ENCODE results near the gene BANK1.

Gene BANK1

GRCh38 chr4:101967697-101968346, 177.3 kb downstream of the BANK1 start:
- no peak for DNase-seq

DNA sequence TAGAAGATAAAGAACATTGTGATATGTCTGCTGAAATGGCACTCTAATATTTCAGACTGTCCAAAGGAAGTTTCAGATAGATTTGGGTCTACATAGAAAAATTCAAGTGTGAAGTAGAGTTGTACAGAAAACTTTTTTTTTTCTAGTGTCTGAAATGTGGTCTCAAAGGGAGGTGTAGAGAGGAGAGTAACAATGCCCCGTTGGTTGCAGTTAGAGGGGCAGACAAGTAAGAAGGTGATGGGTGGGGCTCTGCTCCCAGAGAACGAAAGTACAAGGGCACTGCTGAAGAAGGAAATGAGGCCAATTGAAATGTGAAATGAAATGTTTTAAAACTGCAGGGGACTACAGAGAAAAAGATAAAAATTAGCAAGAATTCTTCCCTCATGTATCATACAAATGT, 177.8 kb downstream of the BANK1 start:
- DNase-seq: no peak

GRCh38 chr4:101969965-101970364, 179.4 kb downstream of the BANK1 start:
- no peak for DNase-seq

DNA sequence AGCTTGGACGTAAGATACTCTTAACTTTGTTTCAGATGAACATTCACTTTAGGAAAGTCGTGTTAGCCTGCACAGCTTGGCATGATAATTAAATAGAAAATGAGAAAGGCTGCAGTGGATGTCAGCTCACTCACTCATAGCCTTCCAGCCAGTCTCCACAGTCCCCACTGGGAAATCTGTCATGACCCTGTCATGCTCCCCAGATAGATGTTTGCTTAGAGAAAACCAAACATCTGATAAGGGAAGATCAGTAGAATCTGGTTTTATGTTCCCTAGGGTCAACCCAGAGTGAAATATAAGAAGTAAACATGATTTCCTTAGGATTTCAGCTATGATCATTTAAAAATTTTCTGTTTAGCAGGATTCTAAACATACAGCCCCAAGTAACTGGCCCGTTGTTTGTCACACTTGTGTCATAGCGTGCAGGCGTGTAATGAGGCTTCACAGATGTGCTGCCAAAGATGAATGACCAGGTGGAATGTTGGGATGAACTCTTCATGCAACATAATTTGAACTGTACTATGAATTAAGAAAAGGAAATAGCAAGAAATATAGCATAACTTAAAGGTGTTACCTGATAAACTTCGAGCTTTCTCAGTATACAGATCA, 180.1 kb downstream of the BANK1 start:
- no peak for DNase-seq

- no peak for DNase-seq
Observed at GRCh38 chr4:101972791-101973190, 182.3 kb downstream of the BANK1 start.

DNA sequence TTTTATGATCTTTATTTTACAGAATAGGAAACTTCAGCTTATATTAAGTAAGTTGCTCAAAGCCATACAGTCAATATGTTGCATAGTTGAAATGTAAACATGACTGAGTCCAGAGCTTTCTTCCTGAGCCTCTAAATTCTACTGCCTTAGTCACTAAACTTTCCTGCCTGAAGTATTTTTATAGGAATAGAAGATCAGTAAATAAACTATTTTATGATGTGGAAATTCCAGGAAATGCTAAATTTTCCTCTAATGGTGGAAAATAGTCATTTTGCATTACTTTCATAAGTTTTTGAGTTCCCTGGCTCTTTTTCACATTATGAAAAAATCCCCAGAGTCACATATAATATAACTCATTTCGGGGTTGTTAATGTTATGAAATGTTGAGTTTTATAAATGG, 182.8 kb downstream of the BANK1 start:
- no peak for DNase-seq

GRCh38 chr4:101977076-101977475, 186.5 kb downstream of the BANK1 start:
- no peak for DNase-seq

DNA sequence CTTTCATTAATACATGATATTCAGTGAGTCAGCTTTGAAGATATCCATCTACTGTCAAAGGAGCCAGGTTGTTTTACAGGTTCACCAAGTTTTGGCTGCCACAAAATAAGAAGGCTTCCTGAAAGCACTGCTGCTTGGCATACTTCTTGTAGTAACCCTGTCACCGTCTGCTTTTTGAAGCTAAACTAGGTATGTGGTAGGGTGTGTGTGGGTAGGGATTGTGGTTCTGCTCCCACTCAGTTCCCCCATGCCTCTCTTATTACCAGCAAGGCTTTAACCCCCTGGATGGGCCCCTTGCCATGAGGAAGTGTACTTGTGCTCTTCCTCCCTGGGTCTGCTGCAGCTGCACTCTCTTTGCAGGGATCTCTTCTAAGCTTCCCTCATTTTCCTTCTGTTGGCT, 191.2 kb downstream of the BANK1 start:
- no peak for DNase-seq

- DNase-seq: no peak
Observed at GRCh38 chr4:101983835-101984234, 193.3 kb downstream of the BANK1 start.

DNA sequence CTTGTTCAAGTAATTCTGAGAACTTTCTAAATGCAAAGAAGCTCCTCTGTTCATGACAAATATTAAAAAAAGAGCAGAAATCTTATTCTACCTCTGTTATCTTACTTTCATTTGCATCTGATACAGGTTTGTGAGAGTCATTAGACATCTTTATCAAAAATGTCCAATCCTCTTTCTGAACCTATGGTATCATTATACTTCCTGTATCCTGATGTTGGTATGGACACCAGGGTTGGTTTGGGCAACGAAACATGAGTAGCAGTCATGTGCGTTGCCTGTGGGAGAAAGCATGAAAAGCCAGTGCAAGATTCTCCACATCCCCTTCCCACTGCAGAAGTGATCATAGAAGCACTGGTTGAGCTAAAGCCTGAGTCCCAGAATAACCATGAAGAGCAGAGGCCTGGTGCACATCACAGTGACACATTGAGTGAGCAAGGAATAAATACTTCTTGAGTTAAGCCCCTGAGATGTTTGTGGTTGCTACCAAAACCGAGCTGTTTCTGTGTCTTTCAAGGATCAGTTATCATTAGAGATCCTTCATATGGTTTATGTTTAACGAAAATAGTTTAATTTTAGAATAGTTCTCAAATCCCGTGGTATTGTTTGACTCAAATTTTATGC, 197.2 kb downstream of the BANK1 start:
- DNase-seq: no peak

GRCh38 chr4:101989551-101989950, 199.0 kb downstream of the BANK1 start:
- no peak for DNase-seq

GRCh38 chr4:101992446-101992845, 201.9 kb downstream of the BANK1 start:
- no peak for DNase-seq

DNA sequence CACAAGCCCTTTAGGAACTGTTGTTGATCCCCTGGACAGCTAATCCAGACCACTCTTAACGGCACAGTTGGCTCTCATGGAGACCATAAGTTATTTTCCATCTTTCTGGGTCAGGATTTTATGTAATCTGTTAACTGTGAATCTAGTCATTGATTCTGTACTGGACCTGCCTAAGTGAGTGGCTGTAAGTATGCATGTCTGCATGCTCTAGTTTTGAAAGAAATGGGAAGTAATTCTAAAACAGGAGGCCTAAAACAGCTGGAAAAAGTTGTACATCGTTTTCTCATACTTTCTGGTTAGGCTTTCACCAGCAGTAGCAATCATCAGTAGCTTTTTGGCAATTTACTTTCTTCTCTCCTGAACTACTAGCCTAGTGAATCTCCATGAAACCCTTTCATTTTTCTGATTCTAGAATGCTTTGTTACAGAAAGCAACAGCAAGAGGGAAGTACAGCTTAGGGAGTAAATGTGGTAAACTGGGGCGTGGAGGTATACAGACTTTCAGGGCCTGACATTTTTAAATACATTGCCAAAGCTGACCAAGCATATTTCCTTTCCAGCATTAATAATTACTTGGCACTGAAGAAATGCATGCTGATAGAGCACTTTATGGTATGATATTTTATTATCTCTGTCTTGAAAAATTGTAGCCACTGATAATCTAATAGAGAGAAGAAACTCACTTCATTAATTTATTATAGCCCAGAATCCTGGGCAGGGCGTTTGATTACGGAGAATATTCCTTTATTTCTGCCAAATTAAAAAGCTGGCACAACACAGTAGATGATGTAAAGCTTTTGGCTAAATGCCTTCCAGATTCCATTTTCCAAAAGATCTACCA, 202.7 kb downstream of the BANK1 start:
- no peak for DNase-seq

DNA sequence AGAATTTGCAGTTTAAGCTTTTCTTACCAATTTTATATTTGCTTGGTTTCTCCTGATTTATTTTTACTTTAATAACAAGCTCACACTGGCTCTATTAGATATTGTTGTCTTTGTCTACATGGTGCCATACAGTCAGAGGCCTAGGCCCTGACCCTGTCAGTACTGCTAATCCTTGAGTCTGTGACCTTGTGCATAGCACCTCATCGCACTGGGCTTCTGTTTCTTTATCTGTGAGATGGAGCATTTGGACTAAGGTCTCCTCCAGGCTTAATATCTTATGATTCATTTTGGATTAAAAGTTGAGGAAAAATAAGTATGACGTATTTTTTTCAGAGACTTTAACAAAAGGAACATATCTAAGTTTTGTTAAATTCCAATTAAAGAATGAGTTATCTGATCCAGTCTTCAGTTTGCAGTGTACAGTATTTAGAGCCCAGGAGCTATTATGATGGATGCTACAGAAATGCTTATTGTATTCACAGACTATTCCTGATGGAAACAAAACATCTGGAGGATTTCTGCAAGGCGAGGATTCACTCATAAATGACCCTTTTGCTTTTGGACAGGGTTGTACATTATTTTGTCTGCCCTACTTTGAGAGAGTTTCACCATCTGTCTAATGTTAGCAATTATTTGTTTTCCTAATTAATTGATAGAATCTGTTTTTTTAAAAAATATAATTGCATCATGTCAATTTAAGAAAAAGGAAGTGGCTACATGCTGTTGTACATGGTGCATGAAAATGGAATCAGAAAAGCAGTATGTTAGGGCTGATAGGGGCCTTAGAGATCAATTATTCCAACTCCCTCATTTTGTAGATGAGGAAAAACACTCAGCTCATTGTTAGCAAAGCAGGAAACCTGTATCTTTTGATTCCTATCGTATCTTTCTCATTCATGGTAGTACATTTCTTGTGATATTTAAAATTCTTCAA, 203.6 kb downstream of the BANK1 start:
- DNase-seq: no peak

GRCh38 chr4:102007959-102008425, 217.5 kb downstream of the BANK1 start:
- DNase-seq: no peak

DNA sequence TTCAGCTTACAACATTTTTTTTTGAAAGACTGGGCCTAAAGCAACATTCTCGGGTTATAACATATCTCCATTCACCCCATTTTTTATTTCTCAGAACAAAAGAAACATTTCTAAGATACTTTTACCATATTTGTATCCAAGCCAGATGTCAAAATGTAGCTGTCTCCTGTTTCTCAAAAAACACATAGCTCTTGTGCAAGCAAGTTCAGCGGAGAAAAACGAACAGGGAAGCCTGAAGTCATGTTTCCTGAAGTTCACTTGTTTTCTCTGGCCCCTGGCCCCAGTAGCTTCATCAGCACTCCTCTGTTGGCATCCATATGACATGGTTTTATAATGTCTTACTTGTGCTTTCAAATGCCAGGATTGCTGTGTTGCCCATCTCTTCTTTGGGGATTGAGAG, 218.2 kb downstream of the BANK1 start:
- no peak for DNase-seq

DNA sequence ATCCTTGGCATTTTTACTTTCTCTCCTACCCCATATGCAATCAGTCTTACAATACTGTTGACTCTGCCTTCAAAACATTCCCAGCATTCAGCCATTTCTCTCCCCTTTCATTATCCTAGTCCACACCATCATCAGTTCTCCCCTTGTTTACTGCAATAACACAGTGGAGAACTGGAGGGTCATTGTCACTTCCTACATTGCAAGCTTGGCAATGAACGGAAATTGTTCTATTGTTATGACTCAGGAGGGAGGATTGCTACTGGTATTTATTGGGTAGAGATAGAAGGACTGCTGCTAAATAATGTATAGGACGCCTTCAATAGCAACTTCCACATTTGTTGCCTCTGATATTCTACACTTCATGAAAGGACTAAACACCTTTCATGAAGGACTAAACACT, 231.8 kb downstream of the BANK1 start:
- DNase-seq: no peak

DNA sequence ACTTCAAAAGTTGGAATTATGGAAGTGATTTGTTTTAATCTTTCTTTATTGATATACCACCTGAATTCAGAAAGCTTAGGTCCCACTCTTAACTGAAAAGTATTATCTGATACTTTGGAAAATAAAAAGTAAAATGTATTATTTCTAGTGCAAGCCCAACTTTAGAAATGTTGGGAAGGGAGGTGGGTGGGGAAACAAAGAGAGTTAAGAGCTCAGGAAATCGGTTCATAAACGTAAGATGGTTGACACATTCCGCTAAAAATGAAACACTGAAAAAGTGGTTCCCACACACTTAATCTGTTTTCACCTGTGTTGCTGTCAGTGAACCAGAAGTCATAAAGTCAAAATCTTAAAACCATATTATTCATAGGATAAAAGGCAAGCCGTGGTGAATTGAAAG, 237.4 kb downstream of the BANK1 start:
- DNase-seq: no peak

- DNase-seq: no peak
Observed at GRCh38 chr4:102031406-102031805, 240.9 kb downstream of the BANK1 start.

GRCh38 chr4:102036016-102036415, 245.5 kb downstream of the BANK1 start:
- no peak for DNase-seq

- DNase-seq: no peak
Observed at GRCh38 chr4:102036619-102037376, 246.3 kb downstream of the BANK1 start.

DNA sequence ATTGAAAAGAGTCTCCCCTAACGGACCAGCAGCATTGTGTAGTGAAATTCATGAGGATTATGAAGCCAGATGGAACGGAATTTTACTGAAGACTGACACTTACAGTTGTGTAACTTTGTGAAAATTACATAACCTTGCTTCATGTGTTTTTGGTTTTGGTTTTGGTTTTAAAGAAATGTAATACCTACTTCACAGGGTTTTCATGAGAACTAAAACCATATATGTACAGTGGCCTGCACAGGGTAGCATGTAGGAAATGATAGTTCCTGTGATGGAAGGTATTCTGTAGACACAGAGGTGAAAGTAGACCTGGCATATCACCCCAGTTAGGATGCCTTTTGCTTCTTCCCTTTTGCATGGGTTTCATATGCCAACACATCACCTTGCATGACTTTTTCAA, 247.0 kb downstream of the BANK1 start:
- no peak for DNase-seq
